ENCODE results near the gene ADARB2. TPM values are rescaled to one million over a fixed set of nuclear protein-coding genes. Genes with fewer than 3 reads are reported as not detected.

ADARB2 gene
- polyA plus RNA-seq, 1 of the 3 experiments (the other 2 are of a cell fraction): not detected

DNA sequence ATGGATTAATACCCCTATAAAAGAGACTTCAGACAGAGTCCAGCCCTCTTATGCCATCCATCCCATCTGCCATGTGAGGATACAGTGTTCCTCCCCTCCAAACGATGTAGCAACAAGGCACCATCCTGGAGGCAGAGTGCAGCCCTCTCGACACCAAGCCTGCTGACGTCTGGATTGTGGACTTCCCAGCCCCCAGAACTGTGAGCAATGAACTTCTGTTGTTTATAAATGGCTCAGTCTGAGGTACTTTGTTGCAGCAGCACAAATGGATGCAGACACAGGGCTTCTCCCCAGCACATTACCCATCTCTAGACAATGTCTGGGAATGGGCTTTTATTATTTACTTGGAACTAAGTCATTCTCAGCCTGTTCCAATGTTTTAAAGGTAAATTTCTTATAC is 485.6 kb downstream of the ADARB2 start:
- no peak overlapping the region for H3K27ac ChIP-seq (ENCODE audit: low read depth in 2 of 2, low read length in 1 of 2)
- H3K9me3 ChIP-seq: no peaks in the 10 kb centered on the region
- TF ChIP-seq EZH2phosphoT487 (IDR thresholded peaks at IDR 0.05; ENCODE audit: borderline replicate concordance, low read depth): no peak
- no peak for TF ChIP-seq ELF1 (IDR thresholded peaks at IDR 0.05)
- no peak for TF ChIP-seq TAF1 (IDR thresholded peaks at IDR 0.05; ENCODE audit: borderline replicate concordance, low read depth, low read length)
- no peak for TF ChIP-seq FOXM1 (IDR thresholded peaks at IDR 0.05; ENCODE audit: low read depth)
- TF ChIP-seq FOSL2 (IDR thresholded peaks at IDR 0.05; ENCODE audit: borderline replicate concordance, low read depth): no peak
- TF ChIP-seq RXRA (IDR thresholded peaks at IDR 0.05; ENCODE audit: borderline replicate concordance, low read depth): no peak
- no peak for TF ChIP-seq SIN3A (IDR thresholded peaks at IDR 0.05; ENCODE audit: borderline replicate concordance, low read depth, low read length)
- no peak for TF ChIP-seq CHD2 (IDR thresholded peaks at IDR 0.05; ENCODE audit: low read length, partially characterized antibody)
- TF ChIP-seq IRF3 (IDR thresholded peaks at IDR 0.05; ENCODE audit: low read depth, low read length): no peak
- TF ChIP-seq FOXJ3 (CRISPR knock-in tag; IDR thresholded peaks at IDR 0.05): no peak
- TF ChIP-seq, protein P1, sequence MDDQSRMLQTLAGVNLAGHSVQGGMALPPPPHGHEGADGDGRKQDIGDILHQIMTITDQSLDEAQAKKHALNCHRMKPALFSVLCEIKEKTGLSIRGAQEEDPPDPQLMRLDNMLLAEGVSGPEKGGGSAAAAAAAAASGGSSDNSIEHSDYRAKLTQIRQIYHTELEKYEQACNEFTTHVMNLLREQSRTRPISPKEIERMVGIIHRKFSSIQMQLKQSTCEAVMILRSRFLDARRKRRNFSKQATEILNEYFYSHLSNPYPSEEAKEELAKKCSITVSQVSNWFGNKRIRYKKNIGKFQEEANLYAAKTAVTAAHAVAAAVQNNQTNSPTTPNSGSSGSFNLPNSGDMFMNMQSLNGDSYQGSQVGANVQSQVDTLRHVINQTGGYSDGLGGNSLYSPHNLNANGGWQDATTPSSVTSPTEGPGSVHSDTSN (IDR thresholded peaks at IDR 0.05): no peak
- TF ChIP-seq, protein P2, sequence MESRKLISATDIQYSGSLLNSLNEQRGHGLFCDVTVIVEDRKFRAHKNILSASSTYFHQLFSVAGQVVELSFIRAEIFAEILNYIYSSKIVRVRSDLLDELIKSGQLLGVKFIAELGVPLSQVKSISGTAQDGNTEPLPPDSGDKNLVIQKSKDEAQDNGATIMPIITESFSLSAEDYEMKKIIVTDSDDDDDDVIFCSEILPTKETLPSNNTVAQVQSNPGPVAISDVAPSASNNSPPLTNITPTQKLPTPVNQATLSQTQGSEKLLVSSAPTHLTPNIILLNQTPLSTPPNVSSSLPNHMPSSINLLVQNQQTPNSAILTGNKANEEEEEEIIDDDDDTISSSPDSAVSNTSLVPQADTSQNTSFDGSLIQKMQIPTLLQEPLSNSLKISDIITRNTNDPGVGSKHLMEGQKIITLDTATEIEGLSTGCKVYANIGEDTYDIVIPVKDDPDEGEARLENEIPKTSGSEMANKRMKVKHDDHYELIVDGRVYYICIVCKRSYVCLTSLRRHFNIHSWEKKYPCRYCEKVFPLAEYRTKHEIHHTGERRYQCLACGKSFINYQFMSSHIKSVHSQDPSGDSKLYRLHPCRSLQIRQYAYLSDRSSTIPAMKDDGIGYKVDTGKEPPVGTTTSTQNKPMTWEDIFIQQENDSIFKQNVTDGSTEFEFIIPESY (IDR thresholded peaks at IDR 0.05; ENCODE audit: borderline replicate concordance, low read depth): no peak
- H4K20me1 ChIP-seq (ENCODE audit: insufficient read depth): no peaks in the 10 kb centered on the region
- CTCF ChIA-PET: no interaction called here
- no peaks in the 10 kb centered on the region for H3F3A ChIP-seq (replicated peaks; ENCODE audit: insufficient read depth)
- no peak for DNase-seq
- no peaks in the 10 kb centered on the region for H3K27me3 ChIP-seq (ENCODE audit: insufficient read depth)
- H3K9me2 ChIP-seq: no peaks in the 10 kb centered on the region
- H3K4me3 ChIP-seq (ENCODE audit: low read depth in 2 of 2, low read length in 1 of 2): no peak overlapping the region
- H3K79me2 ChIP-seq (ENCODE audit: insufficient read depth): no peaks in the 10 kb centered on the region
- H2AFZ ChIP-seq (ENCODE audit: low read depth): no peak overlapping the region
- H3K9ac ChIP-seq: no peak overlapping the region
- no peaks in the 10 kb centered on the region for H3K36me3 ChIP-seq (replicated peaks in 1 of 2; ENCODE audit: control insufficient read depth in 1 of 2, insufficient read depth in 2 of 2, low read length in 1 of 2)
- POLR2A ChIA-PET: interaction anchor here (0.6 kb wide), 1 partner anchor 102 kb away, joined by 4 read pairs; no protein-coding TSS in a partner anchor
- H3K4me1 ChIP-seq (ENCODE audit: control insufficient read depth in 1 of 2, insufficient read depth in 2 of 2, low read depth in 1 of 2, low read length in 1 of 2): peaks cover 0 to 19% of the 10 kb centered on the region in 2 experiments; a peak in 1 of 4 replicates
- no peak overlapping the region for H3K4me2 ChIP-seq
- WGBS (ENCODE audit: low lambda C conversion rate): 20% methylated on average over 1 of the region's 3 CpGs
